ENCODE measurements around the gene CACNA1B. TPM values are rescaled to one million over a fixed set of nuclear protein-coding genes. Genes with fewer than 3 reads are reported as not detected.

CACNA1B gene
- polyA plus RNA-seq, 5 donors, result 0.21 to 0.72 (median 0.50) TPM

DNA sequence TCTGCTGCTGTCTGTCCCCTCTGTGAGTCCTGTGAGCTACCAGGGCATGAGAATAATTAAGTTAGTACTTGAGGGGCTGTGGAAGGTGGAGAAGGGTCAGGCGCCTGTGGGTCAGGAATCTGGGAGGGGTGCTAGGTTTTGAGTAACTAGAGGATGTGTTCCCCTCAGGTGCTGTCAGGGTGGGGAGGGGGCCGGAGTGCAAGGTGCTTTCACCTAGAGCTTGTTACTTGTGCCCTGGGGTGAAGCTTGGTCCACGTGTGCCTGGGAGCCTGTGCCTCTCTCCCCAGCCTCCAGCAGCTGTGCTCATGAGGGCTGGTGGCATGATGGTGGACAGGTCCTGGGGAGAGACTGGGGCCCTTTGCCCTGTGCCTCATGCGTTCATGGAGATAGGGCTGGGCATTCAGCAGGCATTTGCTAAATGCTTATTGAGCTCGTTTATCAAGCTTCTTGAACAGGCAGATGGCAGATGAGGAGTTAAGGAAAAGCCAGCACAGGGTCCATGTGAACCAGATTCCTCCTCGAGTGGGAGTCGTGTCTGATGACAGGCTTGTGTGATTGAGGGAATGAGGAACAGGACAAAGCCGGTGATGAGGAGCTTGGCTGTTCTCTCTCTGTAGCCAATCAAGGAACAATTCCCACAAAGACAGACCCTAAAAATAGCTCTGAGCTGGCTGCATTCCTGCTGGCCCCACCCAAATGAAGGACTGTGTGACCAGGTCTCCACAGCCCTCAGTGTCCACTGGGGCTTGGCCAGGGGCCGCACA is 40.9 kb downstream of the CACNA1B start:
- DNase-seq, result no peak

GRCh38 chr9:137919095-137919465 is 41.5 kb downstream of the CACNA1B start:
- DNase-seq, result no peak

GRCh38 chr9:137919649-137920141 is 42.1 kb downstream of the CACNA1B start:
- no peak for DNase-seq

GRCh38 chr9:137920753-137921152 is 43.2 kb downstream of the CACNA1B start:
- DNase-seq, result no peak

GRCh38 chr9:137924169-137924568 is 46.6 kb downstream of the CACNA1B start:
- no peak for DNase-seq

- no peak for DNase-seq
Measured at GRCh38 chr9:137924761-137925369, 47.3 kb downstream of the CACNA1B start.

DNA sequence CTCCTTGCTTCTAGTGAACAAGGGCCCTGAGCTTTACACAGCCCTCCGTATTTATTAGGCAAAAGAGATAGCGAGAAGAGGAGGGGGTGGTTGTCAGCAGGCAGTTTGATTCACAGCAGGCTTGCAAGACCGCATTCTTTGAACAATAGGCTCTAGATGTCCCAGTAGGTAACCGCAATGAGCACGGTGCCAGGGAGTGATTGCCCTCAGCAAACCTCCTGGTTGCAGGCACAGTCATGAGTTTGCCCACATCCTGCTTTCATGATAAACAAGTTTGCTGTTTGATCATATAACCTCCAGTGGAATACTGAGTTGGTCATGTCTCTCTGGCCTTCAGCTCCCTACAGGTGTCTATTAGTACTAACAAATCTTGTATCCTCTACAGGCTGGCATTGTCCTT is 66.1 kb downstream of the CACNA1B start:
- no peak for DNase-seq

DNA sequence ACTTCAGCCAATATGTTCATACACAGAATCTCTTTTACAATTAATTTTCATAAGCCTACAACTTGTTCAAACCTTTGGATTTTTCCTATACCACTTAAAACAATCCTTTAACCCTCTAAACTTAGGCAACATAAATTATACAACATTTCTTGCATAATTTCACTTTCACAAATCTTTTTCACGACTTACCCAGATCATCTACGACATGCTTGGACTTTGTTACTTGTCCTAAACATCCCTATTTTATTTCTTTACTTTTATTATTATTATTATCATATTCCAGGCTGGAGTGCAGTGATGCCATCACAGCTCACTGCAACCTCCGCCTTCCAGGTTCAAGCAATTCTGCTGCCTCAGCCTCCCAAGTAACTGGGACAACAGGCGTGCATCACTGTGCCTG is 68.0 kb downstream of the CACNA1B start:
- no peak for DNase-seq

DNA sequence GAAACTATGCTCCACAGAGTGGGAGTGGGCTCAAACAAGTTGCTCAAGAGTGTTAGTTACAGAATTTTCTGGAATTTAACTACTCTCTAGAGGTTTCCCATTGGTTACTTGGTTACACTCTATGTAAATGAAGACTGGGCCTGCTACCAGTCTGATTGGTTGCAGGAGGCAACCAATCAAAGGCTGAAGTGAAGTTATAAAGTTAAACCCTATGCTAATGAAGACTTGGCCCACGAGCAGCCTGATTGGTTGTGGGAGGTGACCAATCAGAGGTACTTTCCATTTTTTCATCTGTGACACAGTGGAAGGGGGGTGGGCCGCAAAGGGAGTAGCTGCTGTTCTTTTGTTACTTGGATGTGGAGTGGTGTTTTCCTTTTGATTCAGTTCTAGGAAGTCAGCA is 69.4 kb downstream of the CACNA1B start:
- no peak for DNase-seq

DNA sequence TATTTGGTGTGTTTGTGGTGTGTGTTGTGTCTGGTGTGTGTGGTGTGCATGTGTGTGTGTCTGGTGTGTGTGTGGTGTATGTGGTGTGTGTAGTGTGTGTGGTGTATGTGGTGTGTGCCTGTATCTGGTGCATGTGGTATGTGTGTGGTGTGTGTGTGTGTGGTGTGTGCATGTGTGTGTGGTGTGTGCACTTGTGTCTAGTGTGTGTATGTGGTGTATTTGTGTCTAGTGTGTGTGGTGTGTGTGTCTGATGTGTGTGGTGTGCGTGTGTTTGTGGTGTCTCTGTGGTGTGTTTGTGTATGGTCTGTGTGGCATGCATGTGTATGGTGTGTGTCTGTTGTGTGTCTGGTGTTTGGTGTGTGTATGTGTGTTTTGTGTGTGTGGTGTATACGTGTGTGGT is 71.1 kb downstream of the CACNA1B start:
- DNase-seq, result no peak

GRCh38 chr9:137949260-137949659 is 71.7 kb downstream of the CACNA1B start:
- no peak for DNase-seq

GRCh38 chr9:137951107-137951506 is 73.5 kb downstream of the CACNA1B start:
- DNase-seq, result no peak

- no peak for DNase-seq
Measured at GRCh38 chr9:137951597-137952490, 74.3 kb downstream of the CACNA1B start.

- DNase-seq, result no peak
Measured at GRCh38 chr9:137952976-137953666, 75.5 kb downstream of the CACNA1B start.

DNA sequence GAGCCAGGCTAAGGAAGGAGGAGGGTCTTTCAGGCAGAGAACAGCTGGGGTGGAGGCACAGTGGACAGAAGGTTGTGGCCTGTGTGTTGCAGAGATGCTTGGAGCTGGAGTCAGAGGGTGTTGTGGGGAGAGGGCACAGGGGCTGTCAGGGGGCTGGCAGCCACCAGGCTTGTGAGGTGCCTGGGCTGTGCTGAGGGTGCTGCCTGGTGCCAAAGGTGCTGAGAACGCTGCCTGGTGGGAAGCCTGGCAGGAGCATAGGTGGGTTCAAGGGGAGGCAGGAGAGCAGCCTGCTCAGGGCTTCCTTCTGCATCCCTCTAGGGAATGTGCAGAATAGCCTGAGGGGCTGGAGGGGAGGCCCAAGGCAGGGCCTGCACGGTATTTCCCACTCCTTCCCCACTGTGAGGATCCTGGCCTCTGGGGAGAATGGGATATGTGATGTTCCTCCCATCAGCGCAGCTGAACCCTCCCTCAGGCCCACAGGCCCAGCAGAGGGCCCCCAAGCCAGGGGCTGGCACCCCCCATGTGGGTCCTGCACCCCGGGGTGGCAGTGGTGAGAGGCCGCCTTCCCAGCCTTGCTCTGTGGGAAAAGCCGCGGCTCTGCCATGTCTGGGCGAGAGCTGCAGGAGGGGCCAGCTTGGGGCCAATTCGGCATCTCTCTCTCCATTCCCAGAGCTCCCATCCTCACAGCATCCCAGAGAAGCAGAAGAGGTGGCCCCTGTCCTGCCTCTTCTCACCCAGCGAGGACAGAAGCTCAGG is 76.3 kb downstream of the CACNA1B start:
- DNase-seq, result no peak

- no peak for DNase-seq
Measured at GRCh38 chr9:137955224-137955570, 77.6 kb downstream of the CACNA1B start.

- DNase-seq, result no peak
Measured at GRCh38 chr9:137955586-137955985, 78.0 kb downstream of the CACNA1B start.

GRCh38 chr9:137956039-137956438 is 78.5 kb downstream of the CACNA1B start:
- no peak for DNase-seq

- DNase-seq, result no peak
Measured at GRCh38 chr9:137956688-137957385, 79.3 kb downstream of the CACNA1B start.

- DNase-seq, result no peak
Measured at GRCh38 chr9:137959641-137960411, 82.2 kb downstream of the CACNA1B start.
